ENCODE measurements around the gene PRR12. TPM values are rescaled to one million over a fixed set of nuclear protein-coding genes. Genes with fewer than 3 reads are reported as not detected.

The PRR12 gene
- total and polyA plus RNA-seq, 3 donors from 2014 or later: 15.7 to 33.1 (median 32.8) TPM

DNA sequence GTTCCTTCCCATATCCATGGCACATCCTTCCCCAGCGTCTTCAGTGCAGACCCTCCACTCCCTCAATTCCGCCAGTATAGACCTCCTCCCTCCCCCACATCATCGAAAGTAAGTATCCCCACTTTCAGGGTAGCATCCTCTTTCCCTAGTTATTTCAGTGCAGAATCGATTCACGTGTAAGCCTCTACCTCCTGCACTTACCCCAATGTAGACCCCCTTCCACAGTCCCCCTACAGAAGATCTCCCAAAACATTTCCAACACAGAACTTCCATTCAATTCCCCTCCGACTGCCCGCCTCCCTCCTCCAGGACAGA is 74.0 kb downstream of the PRR12 start:
- Histone ChIP-seq H3K27me3 (no peaks in the 10 kb centered on the region), H3K27ac (peak overlapping the region; percentile 83 to 85), H3K9me3 (no peaks in the 10 kb centered on the region), H3K36me3 (ENCODE audit: low read depth, missing control alignments) (no peaks in the 10 kb centered on the region), H3K4me3 (peak overlapping the region; percentile 61 to 78), H3K4me1 (peaks cover 10% of the 10 kb centered on the region)
- WGBS, 2 donors: 0 to 1% methylated on average over 7 of the region's 7 CpGs
- no peak for DNase-seq
- no peak for TF ChIP-seq POLR2A (IDR thresholded peaks at IDR 0.05)
- TF ChIP-seq, protein P1, sequence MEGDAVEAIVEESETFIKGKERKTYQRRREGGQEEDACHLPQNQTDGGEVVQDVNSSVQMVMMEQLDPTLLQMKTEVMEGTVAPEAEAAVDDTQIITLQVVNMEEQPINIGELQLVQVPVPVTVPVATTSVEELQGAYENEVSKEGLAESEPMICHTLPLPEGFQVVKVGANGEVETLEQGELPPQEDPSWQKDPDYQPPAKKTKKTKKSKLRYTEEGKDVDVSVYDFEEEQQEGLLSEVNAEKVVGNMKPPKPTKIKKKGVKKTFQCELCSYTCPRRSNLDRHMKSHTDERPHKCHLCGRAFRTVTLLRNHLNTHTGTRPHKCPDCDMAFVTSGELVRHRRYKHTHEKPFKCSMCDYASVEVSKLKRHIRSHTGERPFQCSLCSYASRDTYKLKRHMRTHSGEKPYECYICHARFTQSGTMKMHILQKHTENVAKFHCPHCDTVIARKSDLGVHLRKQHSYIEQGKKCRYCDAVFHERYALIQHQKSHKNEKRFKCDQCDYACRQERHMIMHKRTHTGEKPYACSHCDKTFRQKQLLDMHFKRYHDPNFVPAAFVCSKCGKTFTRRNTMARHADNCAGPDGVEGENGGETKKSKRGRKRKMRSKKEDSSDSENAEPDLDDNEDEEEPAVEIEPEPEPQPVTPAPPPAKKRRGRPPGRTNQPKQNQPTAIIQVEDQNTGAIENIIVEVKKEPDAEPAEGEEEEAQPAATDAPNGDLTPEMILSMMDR (IDR thresholded peaks at IDR 0.05): no peak
- intact Hi-C loops (cut with DNase I; ENCODE audit: low total_unique reads): no loop called here

DNA sequence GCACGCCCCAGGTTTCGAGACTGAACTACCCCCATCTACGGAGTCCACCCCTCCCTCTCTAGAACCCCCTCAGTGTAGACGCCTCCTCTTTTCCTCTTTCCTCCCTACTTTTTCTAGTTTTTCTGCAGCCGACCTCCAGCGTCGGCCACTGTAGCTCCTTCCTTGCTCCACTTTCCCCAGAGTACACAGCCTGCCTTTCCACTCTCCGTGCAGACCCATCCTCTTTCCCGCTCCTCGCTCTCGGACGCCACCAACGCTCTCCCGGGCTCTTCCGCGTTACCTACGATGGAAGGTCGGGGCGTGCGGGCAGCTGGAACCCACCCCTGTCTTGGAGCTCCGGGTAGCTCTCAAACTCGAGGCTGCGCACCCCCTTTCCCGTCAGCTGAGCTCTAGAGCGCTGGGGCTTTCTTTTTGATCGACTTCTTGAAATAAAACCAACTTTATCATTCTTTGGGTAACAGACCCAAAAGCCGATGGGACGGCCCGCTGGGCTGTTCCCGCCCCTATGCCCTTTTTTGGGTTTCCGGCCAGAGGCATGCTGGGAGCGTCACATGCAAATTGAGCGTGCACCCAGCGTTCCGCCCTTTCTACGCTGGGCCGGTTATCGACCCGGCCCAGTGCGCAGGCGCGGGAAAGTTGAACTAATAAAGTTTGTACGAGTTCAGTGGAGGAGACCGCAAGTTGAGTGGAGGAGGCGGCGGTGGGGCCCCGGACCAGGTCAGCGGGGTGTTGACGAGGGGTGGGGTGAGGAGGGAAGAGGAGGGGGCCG is 74.6 kb downstream of the PRR12 start, which contains the start of the genes BCL2L12 and IRF3:
Gene BCL2L12 (plus strand): TSS at position 583 of the 769 bp plus-strand sequence. CDS start 760 bp downstream, outside the sequence.
Gene IRF3 (minus strand): TSS at position 507 of the 769 bp plus-strand sequence. CDS start 1,019 bp downstream, outside the sequence.
- TF ChIP-seq, protein P1 (IDR thresholded peaks at IDR 0.05): no peak
- TF ChIP-seq POLR2A (IDR thresholded peaks at IDR 0.05): peak; percentile 31
- Histone ChIP-seq H3K9me3 (no peaks in the 10 kb centered on the region), H3K4me3 (peak within 1 kb of the TSS; percentile 61 to 78), H3K36me3 (ENCODE audit: low read depth, missing control alignments) (no peaks in the 10 kb centered on the region), H3K27me3 (no peaks in the 10 kb centered on the region), H3K4me1 (peaks cover 10% of the 10 kb centered on the region), H3K27ac (peak within 1 kb of the TSS; percentile 83 to 85)
- intact Hi-C loops (cut with DNase I; ENCODE audit: low total_unique reads): no loop called here
- WGBS, 2 donors: 1% methylated on average over 50 of the region's 50 CpGs
- peak; percentile 97 for DNase-seq

DNA sequence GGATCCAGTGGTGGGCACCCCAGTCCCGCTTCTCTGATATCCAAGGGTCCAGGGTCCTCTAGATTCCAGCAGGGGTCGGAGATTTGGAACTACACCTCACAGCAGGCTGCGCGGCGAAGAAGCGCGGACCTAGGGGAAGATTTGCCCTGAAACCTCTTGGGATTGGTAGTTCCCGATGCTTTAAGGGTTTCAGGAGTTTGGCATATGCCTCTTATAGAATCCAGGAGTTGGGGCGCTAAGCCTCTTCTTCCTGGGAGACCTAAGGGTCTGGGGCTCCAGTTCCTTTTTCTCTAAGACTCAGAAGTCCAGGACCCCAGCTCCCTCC is 75.1 kb downstream of the PRR12 start:
- intact Hi-C loops (cut with DNase I; ENCODE audit: low total_unique reads): no loop called here
- Histone ChIP-seq H3K36me3 (ENCODE audit: low read depth, missing control alignments) (no peaks in the 10 kb centered on the region), H3K9me3 (no peaks in the 10 kb centered on the region), H3K4me1 (peaks cover 10% of the 10 kb centered on the region), H3K27ac (peak overlapping the region; percentile 50 to 85), H3K27me3 (no peaks in the 10 kb centered on the region), H3K4me3 (peak overlapping the region; percentile 61 to 78)
- DNase-seq: no peak
- no peak for TF ChIP-seq POLR2A (IDR thresholded peaks at IDR 0.05)
- TF ChIP-seq, protein P1 (IDR thresholded peaks at IDR 0.05): no peak
- WGBS, 2 donors: 0 to 1% methylated on average over 9 of the region's 9 CpGs

DNA sequence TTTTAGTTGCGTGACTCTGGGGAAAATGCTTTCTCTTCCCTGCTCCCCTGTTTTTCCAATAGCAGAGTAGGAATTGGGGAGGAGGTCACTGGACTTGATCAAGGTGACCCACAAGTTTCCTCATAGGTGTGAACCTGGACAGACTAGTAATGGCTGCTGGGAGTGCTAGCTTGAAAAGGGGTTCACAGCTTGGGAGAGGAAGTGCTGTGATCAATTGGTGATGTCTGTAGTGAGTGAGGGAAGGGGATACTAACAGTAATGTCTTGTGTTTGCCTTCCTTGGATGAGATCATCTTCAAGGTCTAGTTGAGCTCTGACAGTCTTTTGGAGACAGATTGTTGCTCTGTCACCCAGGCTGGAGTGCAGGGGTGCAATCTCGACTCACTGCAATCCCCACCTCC is 76.5 kb downstream of the PRR12 start:
- Histone ChIP-seq H3K27me3 (no peaks in the 10 kb centered on the region), H3K9me3 (no peaks in the 10 kb centered on the region), H3K36me3 (ENCODE audit: low read depth, missing control alignments) (no peaks in the 10 kb centered on the region), H3K4me3 (no peak overlapping the region), H3K4me1 (peaks cover 10% of the 10 kb centered on the region), H3K27ac (no peak overlapping the region)
- intact Hi-C loops (cut with DNase I; ENCODE audit: low total_unique reads): no loop called here
- 93 to 100% methylated on average over 2 of the region's 2 CpGs for WGBS, 2 donors
- DNase-seq: no peak
- TF ChIP-seq, protein P1 (IDR thresholded peaks at IDR 0.05): no peak
- no peak for TF ChIP-seq POLR2A (IDR thresholded peaks at IDR 0.05)

DNA sequence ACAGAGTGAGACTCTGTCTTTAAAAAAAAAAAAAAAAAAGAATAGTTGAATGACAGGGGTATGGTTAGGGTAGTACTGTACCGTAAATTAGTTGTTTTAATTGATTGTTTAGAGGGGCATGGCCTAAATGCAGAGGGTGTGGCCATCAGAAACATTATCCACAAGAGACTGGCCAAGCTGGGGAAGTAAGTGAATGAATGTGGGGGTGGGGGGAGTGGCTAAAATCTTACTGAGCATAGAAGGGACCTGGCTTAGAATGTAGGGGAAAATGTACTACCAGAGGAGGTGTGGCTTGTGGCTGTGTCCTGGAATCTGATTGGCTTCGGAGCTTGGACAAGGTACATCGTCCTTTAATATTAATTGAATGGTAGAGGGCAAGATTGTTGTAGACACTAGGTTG is 78.5 kb downstream of the PRR12 start:
- 71 to 78% methylated on average over 3 of the region's 3 CpGs for WGBS, 2 donors
- TF ChIP-seq POLR2A (IDR thresholded peaks at IDR 0.05): no peak
- TF ChIP-seq, protein P1 (IDR thresholded peaks at IDR 0.05): no peak
- Histone ChIP-seq H3K36me3 (ENCODE audit: low read depth, missing control alignments) (no peaks in the 10 kb centered on the region), H3K27me3 (no peaks in the 10 kb centered on the region), H3K27ac (no peak overlapping the region), H3K9me3 (no peaks in the 10 kb centered on the region), H3K4me3 (no peak overlapping the region), H3K4me1 (peaks cover 6% of the 10 kb centered on the region)
- no peak for DNase-seq
- intact Hi-C loops (cut with DNase I; ENCODE audit: low total_unique reads): no loop called here
